Left renal pelvis (tissue), 4 donors: ENCODE data around the gene POC5. TPM values are rescaled to one million over a fixed set of nuclear protein-coding genes. Genes with fewer than 3 reads are reported as not detected.
A peak's percentile ranks its signal among the peaks of the same experiment; 100 is the strongest.

Experiments used
- DNase-seq, 4 donors: peaks; one replicate each; pipeline ENCODE4 v3.0.0-alpha.2; 2013; ENCODE audit warnings: low read depth in 4 of 4, low spot score in 3 of 4
- polyA plus RNA-seq, 4 donors: library from polyadenylated mRNA; unstranded; fragments of 120-200 nt; gene quantifications; one replicate each; pipeline ENCODE4 v1.2.1, GENCODE V29; 2013; ENCODE audit not compliant: insufficient read length in 4 of 4

Gene POC5
- polyA plus RNA-seq, 4 donors = 18.5 to 22.4 (median 20.3) TPM

- DNase-seq = no peak
These were observed 55.2 kb downstream of the POC5 start for GRCh38 chr5:75662061-75662460.

DNA sequence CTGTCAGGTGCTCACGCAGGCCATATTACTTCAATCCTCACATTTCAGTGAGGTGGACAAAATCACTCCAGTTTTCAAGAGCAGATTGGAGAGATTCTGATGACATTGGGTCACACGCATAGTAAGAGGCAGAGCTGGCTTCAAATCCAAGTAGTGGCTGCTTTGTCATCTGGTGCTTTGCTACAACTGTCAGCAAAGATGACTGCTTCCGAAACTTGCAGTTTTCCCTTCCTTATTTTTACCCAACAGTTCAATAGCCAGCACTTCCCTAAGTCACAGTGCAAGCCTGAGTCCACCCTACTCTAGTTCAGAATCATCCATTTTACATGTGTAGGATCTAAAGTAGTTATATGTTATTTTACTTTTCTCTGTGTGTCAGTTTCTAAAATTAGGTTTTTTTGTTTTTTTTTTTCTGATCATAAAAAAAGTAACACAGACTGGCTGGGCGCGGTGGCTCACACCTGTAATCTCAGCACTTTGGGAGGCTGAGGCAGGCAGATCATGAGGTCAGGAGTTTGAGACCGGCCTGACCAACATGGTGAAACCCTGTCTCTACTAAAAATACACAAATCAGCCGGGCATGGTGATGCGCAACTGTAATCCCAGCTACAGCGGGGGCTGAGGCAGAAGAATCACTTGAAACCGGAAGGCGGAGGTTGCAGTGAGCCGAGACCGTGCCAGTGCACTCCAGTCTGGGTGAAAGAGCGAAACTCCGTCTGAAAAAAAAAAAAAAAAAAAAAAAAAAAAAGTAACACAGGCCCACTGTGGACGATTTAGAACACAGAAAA lies 56.4 kb downstream of the POC5 start:
- no peak for DNase-seq

GRCh38 chr5:75659791-75660450 lies 57.3 kb downstream of the POC5 start:
- no peak for DNase-seq

DNA sequence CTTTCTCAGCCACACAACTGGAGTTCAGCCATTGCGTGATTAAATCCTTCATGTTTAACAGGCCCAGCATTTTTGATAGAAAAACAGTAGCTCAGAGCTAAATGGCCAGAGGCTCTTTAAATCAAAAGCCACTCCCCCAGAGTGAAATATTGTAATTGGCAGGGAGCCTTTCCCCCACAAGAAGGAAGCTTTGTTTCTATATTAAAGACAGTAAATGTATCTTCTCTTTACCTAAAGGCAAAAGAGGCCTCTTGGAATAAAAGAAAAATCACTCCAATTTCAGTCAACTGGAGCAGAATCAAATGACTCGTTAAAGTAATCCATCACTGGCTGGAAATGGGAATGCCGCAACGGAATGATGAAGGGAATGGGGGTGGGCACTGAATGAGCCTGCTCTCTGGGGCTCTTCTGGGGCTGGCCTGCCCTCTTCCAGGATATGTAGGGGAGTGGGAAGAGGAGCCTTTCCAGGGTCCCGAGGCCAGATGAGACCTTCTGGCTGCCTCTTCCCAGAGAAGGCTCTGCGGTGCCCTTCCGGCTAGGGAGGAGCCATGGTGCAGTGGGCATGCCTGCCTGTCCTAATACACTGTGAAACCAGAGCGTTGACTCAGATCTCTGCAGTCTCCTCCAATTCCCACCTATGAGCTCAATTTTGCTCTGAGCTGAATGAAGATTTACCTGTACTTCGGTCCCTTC lies 60.8 kb downstream of the POC5 start:
- no peak for DNase-seq

DNA sequence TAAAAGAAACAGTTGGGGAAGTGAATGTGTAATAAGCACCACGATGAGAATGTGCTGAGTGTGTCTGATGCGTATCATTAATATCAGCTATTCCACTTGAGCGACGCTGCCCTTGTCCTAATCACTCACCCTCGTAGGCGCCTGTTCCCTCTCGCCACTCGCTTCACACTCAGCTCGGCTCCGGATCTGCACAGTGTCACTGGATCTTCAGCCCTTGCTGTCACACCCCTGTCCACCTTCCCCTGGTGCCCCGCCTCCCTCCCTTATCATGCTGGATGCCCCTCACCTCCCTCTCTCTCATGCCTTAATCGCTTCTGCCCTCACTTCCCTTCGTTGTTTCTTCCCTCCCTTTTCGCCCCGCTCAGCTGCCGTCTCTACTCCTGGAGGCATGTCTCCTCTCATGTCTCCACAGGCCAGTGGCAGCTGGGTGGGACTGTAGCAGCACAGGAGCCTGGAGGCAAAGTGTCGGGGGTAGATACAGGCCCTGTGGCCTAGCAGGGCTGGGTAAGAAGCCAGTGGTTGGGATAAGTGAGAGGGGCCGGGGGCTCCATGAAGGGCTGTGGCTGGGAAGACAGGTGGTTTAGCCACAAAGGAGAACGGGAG lies 62.4 kb downstream of the POC5 start:
- no peak for DNase-seq

GRCh38 chr5:75653521-75653920 lies 63.7 kb downstream of the POC5 start:
- DNase-seq = no peak

DNA sequence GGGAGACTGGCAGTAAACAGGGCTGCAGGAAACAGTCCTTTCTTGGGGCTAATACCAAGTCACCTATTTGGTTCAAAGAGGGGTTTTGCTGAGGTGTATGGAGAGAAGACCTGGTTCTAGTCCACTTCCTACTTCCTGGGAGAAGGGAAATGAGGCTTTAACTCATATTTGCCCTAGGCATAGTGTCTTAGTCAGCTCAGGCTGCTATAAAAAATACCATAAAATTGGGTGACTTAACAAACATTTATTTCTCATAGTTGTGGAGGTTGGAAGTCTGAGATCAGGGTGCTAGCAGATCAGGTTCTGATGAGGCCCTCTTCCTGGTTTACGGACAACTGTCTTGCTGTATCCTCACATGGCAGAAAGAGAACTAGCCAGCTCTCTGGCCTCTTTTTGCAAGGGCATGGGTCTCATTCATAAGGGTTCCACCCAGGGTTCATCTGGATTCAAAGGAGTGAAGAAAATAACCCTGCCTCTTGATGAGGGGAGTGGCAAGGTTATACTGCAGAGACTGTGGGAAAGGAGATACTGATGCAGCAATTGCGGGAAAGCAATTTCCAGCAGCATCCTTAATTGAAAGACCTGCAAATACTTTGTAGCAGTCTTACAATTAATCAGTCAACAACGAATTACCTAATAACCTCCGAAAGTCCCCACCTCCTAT lies 65.5 kb downstream of the POC5 start:
- no peak for DNase-seq

DNA sequence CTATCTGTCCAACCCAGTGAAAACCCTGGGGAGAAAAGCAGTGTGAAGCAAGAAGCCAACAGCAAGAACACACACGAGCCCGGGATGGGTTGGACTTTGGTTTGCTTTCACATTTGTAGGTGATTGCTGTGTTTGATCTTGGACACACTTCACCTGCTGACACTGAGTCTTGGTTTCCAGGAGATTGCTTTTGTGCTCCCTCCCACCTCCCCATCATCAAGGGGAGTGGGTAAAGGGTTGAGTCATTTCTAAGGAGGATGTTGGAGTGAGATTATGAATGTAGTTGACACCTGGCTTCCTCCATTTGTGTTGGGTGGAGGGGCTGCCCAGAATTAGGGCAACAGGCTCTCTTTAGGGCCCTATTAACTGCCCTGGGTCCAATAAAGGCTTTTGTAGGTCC lies 68.5 kb downstream of the POC5 start:
- DNase-seq = no peak

DNA sequence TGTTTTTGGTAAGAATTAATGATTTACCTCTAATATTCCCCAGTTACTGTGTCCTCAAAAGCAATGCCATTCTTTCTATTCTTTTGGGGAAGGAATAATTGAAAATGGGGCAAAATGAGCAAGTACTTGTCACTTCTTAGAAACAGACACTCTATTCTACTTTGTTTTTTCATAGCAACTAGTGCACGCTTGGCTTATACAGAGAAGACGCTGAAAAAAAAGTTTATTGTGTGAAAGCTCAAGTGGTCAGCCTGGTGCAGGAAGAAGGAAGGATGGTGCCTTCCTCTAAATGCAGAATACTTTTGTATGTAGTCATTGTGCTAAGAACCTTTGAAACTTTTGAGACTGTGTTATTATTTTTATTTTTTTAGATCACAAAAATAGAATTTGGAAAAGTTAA lies 76.4 kb downstream of the POC5 start:
- no peak for DNase-seq

- DNase-seq = peak in 2 of 4 donors; percentile 42 to 48
These were observed 76.8 kb downstream of the POC5 start for GRCh38 chr5:75640395-75640794.

DNA sequence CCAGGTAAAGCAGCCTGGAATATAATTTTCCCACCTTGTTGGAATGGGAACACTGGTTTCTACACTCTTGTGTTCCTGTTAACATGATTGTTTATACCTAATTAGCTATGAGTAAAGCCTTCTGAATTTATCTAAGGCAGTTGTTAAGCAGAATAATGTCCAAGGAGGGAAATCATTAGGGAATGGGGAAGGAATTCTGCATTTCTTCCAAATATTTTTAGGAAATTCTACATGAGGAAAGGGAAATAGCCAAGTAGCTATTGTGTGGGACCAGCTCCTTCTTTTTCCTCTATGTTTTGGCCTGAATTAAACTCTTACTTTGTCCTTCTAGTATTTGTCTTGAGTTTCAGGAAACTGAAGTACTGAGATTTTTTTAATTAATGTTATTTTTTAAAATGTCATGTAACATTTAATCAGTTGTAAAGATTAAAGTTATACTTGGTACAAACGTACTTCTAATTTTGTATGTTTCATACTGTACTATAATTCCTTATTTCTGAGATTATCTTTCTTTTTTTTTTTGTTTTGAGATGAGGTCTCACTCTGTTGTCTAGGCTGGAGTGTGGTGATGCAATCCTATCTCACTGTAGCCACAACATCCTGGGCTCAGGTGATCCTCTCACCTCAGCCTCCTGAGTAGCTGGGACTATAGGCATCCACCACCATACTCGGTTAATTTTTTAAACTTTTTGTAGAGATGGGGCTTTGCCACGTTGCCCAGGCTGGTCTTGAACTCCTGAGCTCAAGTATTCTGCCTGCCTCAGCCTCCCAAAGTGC lies 77.5 kb downstream of the POC5 start:
- DNase-seq = no peak

DNA sequence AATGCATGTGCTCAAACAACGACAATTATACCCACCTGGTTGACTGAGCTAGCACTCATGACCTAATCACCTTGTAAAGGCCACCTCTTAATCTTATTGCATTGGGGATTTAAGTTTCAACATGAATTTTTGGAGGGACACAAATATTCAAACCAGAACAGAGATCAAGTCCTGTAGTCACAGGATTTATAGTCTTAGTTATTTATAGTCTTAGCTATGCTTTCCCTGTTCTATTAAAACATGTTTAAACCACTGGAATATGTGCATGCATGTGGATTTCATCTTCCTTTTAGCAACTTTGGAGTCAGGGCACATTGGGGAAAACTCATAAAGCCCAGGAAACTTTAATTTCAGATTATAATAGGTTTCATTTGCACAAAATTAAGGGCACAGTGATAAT lies 79.3 kb downstream of the POC5 start:
- DNase-seq = no peak

DNA sequence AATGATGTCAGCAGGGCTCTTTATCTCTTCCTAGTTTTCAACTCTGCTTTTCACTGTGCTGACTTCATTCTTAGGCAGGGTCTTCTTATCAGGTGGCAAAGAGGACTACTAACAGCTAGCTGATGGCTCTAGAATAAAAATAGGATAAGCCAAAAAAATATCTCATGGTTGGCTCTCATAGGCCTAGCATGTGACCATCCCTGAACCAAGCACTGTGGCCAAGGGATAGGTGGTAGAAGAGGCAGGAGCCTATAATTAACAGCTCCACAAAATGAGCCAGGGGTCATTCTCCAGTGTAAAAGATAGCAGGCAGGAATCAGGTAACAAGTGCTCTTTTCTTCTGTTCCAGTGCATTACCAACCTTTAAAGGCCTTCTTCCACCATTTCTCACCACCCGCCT lies 84.9 kb downstream of the POC5 start:
- no peak for DNase-seq

- DNase-seq = no peak
These were observed 86.4 kb downstream of the POC5 start for GRCh38 chr5:75630875-75631274.

GRCh38 chr5:75627801-75628200 lies 89.4 kb downstream of the POC5 start:
- DNase-seq = no peak

- DNase-seq = no peak
These were observed 90.3 kb downstream of the POC5 start for GRCh38 chr5:75626959-75627358.
